Embryonic facial prominence (tissue), 1 donor: ENCODE measurements around the gene CIB2.

ENCODE experiments used
- DNase-seq: peaks from one replicate; pipeline ENCODE4 v3.0.0-alpha.2; 2016; ENCODE audit errors: extremely low spot score

Gene CIB2

GRCh38 chr15:78149068-78149804 lies 18.0 kb upstream of the CIB2 start, which contains the start of gene IDH3A:
Gene IDH3A, plus strand, starts transcription at chr15:78149362. Its CDS starts 42 bp downstream, at chr15:78149404.
- peak; percentile 96 for DNase-seq

DNA sequence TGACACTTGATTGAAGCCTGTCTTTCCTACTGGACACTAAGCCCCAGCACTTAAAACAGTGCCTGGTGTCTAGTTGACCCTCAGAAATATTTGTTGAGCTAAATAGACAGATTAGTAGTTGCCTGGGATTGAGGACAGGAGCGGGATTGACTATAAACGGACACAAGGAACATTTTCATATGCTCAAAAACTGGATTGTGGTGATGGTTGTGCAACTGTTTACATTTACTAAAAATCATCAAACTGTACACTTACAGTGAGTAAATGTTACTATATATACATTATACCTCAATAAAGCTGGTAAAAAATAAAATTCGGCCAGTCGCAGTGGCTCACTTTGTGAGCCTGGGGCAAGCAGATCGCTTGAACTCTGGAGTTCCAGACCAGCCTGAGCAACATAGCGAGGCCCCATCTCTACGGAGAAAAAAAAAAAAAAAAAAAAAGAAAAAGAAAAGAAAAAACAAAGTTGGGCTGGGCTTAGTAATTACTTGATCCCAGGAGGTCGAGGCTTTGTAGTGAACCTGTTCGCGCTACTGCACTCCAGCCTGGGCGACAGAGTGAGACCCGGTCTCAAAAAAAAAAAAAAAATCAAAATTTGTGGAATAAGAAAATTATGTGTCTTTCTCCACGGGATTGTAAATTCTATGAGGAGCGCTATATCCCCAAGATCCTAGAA lies 17.3 kb upstream of the CIB2 start:
- no peak for DNase-seq

GRCh38 chr15:78147566-78147965 lies 16.3 kb upstream of the CIB2 start:
- no peak for DNase-seq

- no peak for DNase-seq
Measured at GRCh38 chr15:78146425-78147154, 15.3 kb upstream of the CIB2 start.

GRCh38 chr15:78142332-78142731 lies 11.1 kb upstream of the CIB2 start:
- no peak for DNase-seq

GRCh38 chr15:78140292-78140691 lies 9.0 kb upstream of the CIB2 start:
- no peak for DNase-seq

GRCh38 chr15:78139578-78139977 lies 8.3 kb upstream of the CIB2 start:
- no peak for DNase-seq

DNA sequence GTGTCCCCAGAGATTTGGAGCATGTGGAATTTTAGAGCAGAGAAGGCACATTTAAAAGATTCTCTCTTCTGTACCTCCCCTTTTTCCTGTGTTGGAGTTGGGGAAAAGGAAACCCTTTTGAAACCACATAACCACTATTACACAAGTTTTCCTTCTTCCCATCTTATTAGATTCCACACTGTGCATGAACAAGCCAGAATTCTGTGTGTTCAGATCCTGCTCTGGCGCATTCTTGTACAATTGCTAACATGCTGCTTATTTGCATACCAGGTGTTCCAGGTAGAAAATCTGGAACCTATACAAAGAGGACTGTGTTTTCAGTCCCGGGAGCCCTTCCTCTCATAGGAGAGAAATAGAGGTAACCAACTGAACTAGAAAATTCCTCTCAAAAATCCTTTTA lies 2.6 kb upstream of the CIB2 start:
- DNase-seq = no peak

DNA sequence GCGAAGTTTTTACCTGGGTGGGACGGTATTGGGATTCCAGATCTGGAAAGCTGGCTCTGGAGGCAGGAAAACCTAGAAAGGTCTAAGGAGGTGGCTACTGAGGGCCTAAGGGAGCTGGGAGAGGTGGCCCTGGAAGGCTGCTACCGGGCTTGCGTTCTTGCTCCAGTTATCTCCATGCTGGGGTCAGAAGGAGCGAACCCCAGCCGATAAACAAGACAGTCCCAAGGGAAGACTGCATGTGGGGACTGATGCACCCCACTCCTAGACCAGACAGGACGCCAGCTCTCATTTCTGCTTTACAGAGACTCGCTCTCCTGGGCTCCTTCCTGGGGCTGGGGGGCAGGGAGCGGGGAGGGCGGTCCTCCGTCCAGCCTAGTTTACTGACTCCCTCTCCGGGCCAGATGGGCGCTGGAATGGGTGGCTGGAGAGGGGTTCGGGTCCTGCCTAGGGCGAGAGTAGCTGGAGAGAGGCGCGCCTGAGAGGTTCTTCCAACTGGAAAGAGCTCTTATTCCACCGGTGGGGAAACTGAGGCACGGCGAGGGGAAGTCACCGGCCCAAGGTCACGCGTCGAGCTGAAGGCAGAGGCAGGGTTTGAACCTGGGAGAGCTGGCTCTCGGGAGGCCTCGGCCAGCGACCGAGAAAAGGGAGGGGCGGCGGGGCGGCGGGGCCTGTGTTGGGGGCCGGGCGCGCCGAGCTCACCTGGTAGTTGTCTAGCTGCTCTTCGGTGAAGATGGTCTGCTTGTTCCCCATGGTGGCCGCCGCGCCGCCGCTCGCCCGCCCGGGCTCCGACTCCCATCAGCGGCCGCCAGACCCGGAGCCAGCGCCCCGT lies 565 bp downstream of the CIB2 start:
- no peak for DNase-seq

DNA sequence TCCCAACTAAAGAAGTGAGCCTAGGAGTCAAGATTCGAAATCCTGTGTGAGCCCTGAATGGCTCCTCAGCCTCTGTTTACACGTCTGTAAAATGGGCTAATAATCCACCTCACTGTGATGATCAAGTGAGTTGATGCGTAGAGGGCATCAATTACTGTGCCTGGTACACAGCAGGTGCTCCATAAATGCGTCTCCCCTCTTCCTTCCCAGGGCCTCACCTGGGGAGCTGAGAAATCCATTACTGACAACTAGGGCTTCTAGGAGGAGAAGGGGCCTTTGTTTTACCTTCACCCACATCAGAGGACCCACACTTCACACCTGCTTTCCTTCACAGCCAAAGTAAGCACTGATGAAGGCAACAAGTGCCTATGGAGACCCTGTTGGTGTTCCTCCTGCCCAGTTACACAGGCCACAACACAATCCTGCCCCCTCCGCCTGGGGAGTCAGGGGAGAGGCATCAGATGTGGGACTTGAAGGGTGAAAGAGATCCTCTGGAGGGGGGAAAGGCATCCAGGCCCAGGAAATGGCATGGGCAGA lies 1.4 kb downstream of the CIB2 start:
- no peak for DNase-seq

DNA sequence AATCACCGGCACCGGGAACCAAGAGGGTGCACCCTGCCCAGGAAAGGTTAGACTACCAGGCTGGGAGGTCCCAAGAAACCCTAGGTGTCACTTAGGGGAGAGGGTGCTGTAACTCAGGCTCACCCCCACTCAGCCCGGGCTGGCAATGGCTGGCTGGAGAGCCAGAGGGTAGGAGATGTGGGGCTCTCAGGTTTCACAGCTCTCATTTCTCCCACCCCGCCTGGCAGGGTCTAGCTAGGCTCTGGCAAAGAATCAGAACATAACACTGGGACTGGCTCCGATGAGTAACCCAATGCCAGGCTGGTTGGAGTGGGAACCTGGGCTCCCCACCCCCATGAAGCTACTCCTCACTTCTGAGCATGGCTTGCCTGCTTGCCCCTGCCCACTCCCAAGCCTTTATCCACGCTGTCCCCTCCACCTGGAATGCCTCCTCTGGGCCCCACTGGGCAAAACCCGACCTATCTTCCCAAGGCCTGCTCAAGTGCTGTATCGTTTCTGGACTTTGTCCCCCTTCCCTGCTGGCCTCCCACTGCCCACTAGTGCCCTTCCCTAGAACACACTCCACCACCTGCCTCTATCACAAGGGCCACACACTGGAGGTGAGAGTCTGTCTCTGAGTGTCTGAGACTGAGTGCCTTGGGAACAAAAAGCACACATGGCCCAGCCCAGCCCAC lies 2.0 kb downstream of the CIB2 start:
- DNase-seq = no peak

GRCh38 chr15:78127882-78128281 lies 3.4 kb downstream of the CIB2 start:
- no peak for DNase-seq

DNA sequence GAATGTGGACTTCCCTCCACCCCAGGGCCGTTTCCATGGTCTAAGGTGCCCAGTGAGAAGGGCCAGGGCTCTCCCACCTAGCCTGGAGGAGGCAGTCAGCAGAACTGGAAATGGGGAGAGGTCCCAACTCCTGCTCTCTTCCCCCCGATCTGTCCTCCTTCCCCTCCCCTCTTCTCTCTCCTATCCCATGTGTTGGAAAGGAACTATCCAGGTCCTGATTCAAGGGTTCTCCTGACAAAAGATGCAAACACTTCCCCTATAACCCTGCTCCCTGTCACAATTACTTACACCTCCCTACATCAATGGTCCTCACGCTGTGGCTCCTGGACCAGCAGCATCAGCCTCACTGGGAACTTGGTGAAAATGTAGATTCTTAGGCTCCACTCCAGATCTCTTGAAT lies 6.0 kb downstream of the CIB2 start:
- no peak for DNase-seq

DNA sequence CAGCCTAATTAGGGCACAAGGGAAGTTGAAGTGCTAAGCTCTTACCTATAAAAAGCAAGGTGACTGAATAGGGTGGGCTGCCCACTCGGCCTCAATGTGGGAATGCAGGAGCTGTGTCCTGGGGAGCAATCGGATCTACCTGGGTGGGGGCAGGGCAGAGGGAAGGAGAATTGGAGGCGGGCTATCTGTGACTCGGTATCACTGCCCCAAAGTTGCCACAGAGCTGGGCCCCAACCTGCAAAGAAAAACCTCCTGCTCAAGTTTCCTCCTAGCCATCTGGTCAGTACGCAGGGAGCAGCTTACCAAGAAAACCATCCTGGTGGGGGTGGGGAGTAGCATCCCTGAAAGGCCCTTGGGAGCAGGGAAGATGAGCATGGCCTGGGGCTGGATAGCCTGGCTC lies 10.7 kb downstream of the CIB2 start:
- no peak for DNase-seq

GRCh38 chr15:78112551-78112950 lies 18.7 kb downstream of the CIB2 start:
- DNase-seq = no peak

- no peak for DNase-seq
Measured at GRCh38 chr15:78111788-78112187, 19.5 kb downstream of the CIB2 start.

- DNase-seq = no peak
Measured at GRCh38 chr15:78110916-78111475, 20.2 kb downstream of the CIB2 start.

DNA sequence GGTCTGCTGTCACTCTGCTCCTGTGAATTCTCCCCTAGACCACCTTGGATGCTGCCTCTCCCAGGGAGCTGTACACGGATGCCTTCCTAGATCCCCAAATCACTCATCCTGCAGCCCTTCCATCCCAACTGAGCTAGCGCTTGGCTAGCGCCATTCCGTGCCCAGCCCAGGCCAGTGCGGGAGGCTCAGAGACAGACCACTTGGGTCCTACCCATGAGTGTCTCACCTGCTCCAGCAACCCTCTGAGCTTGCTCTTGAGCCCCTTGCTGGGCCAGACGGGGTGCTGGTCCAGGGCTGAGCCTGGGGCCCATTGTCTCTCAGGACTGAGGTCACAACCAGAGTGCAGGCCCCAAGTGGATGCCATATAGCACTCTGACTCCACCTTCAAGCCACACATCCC lies 21.1 kb downstream of the CIB2 start:
- no peak for DNase-seq

- no peak for DNase-seq
Measured at GRCh38 chr15:78109156-78109555, 22.1 kb downstream of the CIB2 start.

GRCh38 chr15:78108300-78109084 lies 22.8 kb downstream of the CIB2 start:
- no peak for DNase-seq
